HEK293 (cell line): ENCODE results near the gene WAC.

Source experiments
- AEBP2 ChIP-seq: fragments of 450-650 bp; formaldehyde crosslinking; IDR thresholded peaks from 2 replicates; pipeline ENCODE4 v1.5.1; 2016; ENCODE audit warnings: missing biosample characterization, missing genetic modification characterization, borderline replicate concordance
- GLI2 ChIP-seq: fragments of 450-650 bp; formaldehyde crosslinking; IDR thresholded peaks from 2 replicates; pipeline ENCODE4; 2017; ENCODE audit warnings: missing biosample characterization, missing genetic modification characterization, low read depth, borderline replicate concordance
- GLIS1 ChIP-seq: fragments of 450-650 bp; formaldehyde crosslinking; IDR thresholded peaks from 2 replicates; pipeline ENCODE4 v1.5.1; 2016; ENCODE audit warnings: missing biosample characterization, missing genetic modification characterization
- GLIS2 ChIP-seq: fragments of 450-650 bp; formaldehyde crosslinking; IDR thresholded peaks from 2 replicates; pipeline ENCODE4 v1.5.1; 2016; ENCODE audit warnings: missing biosample characterization, missing genetic modification characterization
- KLF7 ChIP-seq: fragments of 450-650 bp; formaldehyde crosslinking; IDR thresholded peaks from 2 replicates; pipeline ENCODE4 v1.5.1; 2016; ENCODE audit warnings: missing biosample characterization, missing genetic modification characterization, borderline replicate concordance
- PBX3 ChIP-seq: sonication (generic); formaldehyde crosslinking; IDR thresholded peaks from 2 replicates; pipeline ENCODE4 v1.8.1; 2022; ENCODE audit warnings: mild to moderate bottlenecking, moderate library complexity, missing genetic modification reagents
- SP2 ChIP-seq: fragments of 450-650 bp; formaldehyde crosslinking; IDR thresholded peaks from 2 replicates; pipeline ENCODE4 v1.5.1; 2016; ENCODE audit warnings: missing biosample characterization, missing genetic modification characterization
- SP7 ChIP-seq: fragments of 450-650 bp; formaldehyde crosslinking; IDR thresholded peaks from 2 replicates; pipeline ENCODE4 v1.5.1; 2016; ENCODE audit warnings: missing biosample characterization, missing genetic modification characterization
- ZFHX2 ChIP-seq: fragments of 450-650 bp; formaldehyde crosslinking; conservative IDR thresholded peaks from 2 replicates; pipeline ENCODE4 v1.5.1; 2016; ENCODE audit warnings: missing biosample characterization, missing genetic modification characterization
- ZFP37 ChIP-seq: fragments of 450-650 bp; formaldehyde crosslinking; IDR thresholded peaks from 2 replicates; pipeline ENCODE4 v1.5.1; 2016; ENCODE audit warnings: missing biosample characterization, missing genetic modification characterization
- ZNF112 ChIP-seq: fragments of 450-650 bp; formaldehyde crosslinking; IDR thresholded peaks from 2 replicates; pipeline ENCODE4 v1.5.0; 2017; ENCODE audit warnings: missing biosample characterization, missing genetic modification characterization
- ZNF133 ChIP-seq: fragments of 450-650 bp; formaldehyde crosslinking; IDR thresholded peaks from 2 replicates; pipeline ENCODE4 v1.5.1; 2016; ENCODE audit warnings: missing biosample characterization, missing genetic modification characterization
- ZNF157 ChIP-seq: fragments of 450-650 bp; formaldehyde crosslinking; IDR thresholded peaks from 2 replicates; pipeline ENCODE4 v1.5.1; 2016; ENCODE audit warnings: missing biosample characterization, missing genetic modification characterization
- ZNF16 ChIP-seq: fragments of 450-650 bp; formaldehyde crosslinking; IDR thresholded peaks from 2 replicates; pipeline ENCODE4 v1.5.1; 2016; ENCODE audit warnings: low read depth, missing biosample characterization, missing genetic modification characterization
- ZNF175 ChIP-seq: fragments of 450-650 bp; formaldehyde crosslinking; IDR thresholded peaks from 2 replicates; pipeline ENCODE4 v1.5.1; 2016; ENCODE audit warnings: missing biosample characterization, missing genetic modification characterization
- ZNF202 ChIP-seq: fragments of 450-650 bp; formaldehyde crosslinking; IDR thresholded peaks from 2 replicates; pipeline ENCODE4 v1.5.1; 2016; ENCODE audit warnings: missing biosample characterization, missing genetic modification characterization, borderline replicate concordance
- ZNF221 ChIP-seq: fragments of 450-650 bp; formaldehyde crosslinking; IDR thresholded peaks from 2 replicates; pipeline ENCODE4 v1.5.1; 2017; ENCODE audit warnings: missing biosample characterization, missing genetic modification characterization, borderline replicate concordance
- ZNF239 ChIP-seq: fragments of 450-650 bp; formaldehyde crosslinking; IDR thresholded peaks from 2 replicates; pipeline ENCODE4 v1.5.1; 2016; ENCODE audit warnings: missing biosample characterization, missing genetic modification characterization
- ZNF280D ChIP-seq: fragments of 450-650 bp; formaldehyde crosslinking; IDR thresholded peaks from 2 replicates; pipeline ENCODE4 v1.5.1; 2016; ENCODE audit warnings: missing biosample characterization, missing genetic modification characterization
- ZNF362 ChIP-seq: fragments of 450-650 bp; formaldehyde crosslinking; IDR thresholded peaks from 2 replicates; pipeline ENCODE4 v1.5.1; 2016; ENCODE audit warnings: missing biosample characterization, missing genetic modification characterization
- ZNF423 ChIP-seq: fragments of 450-650 bp; formaldehyde crosslinking; IDR thresholded peaks from 2 replicates; pipeline ENCODE4 v1.5.1; 2016; ENCODE audit warnings: missing biosample characterization, missing genetic modification characterization
- ZNF530 ChIP-seq: fragments of 450-650 bp; formaldehyde crosslinking; IDR thresholded peaks from 2 replicates; pipeline ENCODE4 v1.5.1; 2016; ENCODE audit warnings: low read depth, missing biosample characterization, missing genetic modification characterization
- ZNF544 ChIP-seq: fragments of 450-650 bp; formaldehyde crosslinking; IDR thresholded peaks from 2 replicates; pipeline ENCODE4 v1.5.0; 2017; ENCODE audit warnings: missing biosample characterization, missing genetic modification characterization
- ZNF596 ChIP-seq: fragments of 450-650 bp; IDR thresholded peaks from 2 replicates; pipeline ENCODE4 v1.5.0; 2018; ENCODE audit warnings: missing biosample characterization, mild to moderate bottlenecking, missing genetic modification characterization, moderate library complexity
- ZNF623 ChIP-seq: fragments of 450-650 bp; formaldehyde crosslinking; IDR thresholded peaks from 2 replicates; pipeline ENCODE4 v1.5.1; 2016; ENCODE audit warnings: missing biosample characterization, missing genetic modification characterization
- ZNF704 ChIP-seq: fragments of 450-650 bp; formaldehyde crosslinking; IDR thresholded peaks from 2 replicates; pipeline ENCODE4 v1.5.1; 2016; ENCODE audit warnings: missing biosample characterization, missing genetic modification characterization
- ZNF768 ChIP-seq: fragments of 450-650 bp; formaldehyde crosslinking; IDR thresholded peaks from 2 replicates; pipeline ENCODE4 v1.5.1; 2018; ENCODE audit warnings: missing biosample characterization, mild to moderate bottlenecking, missing genetic modification characterization
- ZNF777 ChIP-seq: fragments of 450-650 bp; formaldehyde crosslinking; IDR thresholded peaks from 2 replicates; pipeline ENCODE4 v1.5.1; 2017; ENCODE audit warnings: missing biosample characterization, missing genetic modification characterization, borderline replicate concordance
- ZNF785 ChIP-seq: fragments of 450-650 bp; formaldehyde crosslinking; IDR thresholded peaks from 2 replicates; pipeline ENCODE4 v1.5.1; 2016; ENCODE audit warnings: missing biosample characterization, missing genetic modification characterization
- ZSCAN23 ChIP-seq: fragments of 450-650 bp; formaldehyde crosslinking; IDR thresholded peaks from 2 replicates; pipeline ENCODE4 v1.5.1; 2016; ENCODE audit warnings: missing biosample characterization, missing genetic modification characterization
- ZSCAN5A ChIP-seq: fragments of 450-650 bp; formaldehyde crosslinking; IDR thresholded peaks from 2 replicates; pipeline ENCODE4 v1.5.1; 2016; ENCODE audit warnings: missing biosample characterization, missing genetic modification characterization

WAC gene

GRCh38 chr10:28532337-28533185 lies at the start of gene WAC (continued):
- TF ChIP-seq ZNF280D (tag by site-specific recombination) = no peak
- no peak for TF ChIP-seq ZSCAN5A (tag by site-specific recombination)
- TF ChIP-seq ZNF544 (tag by site-specific recombination) = no peak
- no peak for TF ChIP-seq ZNF175 (tag by site-specific recombination)
- peak; percentile 63 for TF ChIP-seq SP2 (tag by site-specific recombination)
- peak; percentile 80 for TF ChIP-seq SP7 (tag by site-specific recombination)
- TF ChIP-seq ZNF112 (tag by site-specific recombination) = no peak
- TF ChIP-seq GLIS2 (tag by site-specific recombination) = peak; percentile 98
- TF ChIP-seq ZNF157 = no peak
- TF ChIP-seq ZNF202 (tag by site-specific recombination) = no peak
- 0 out of 2 replicates have a peak, but pooled peaks have one; percentile 32 for TF ChIP-seq ZSCAN23
- TF ChIP-seq ZNF785 (tag by site-specific recombination) = no peak
- TF ChIP-seq KLF7 (tag by site-specific recombination) = peak; percentile 93
- no peak for TF ChIP-seq GLI2
- no peak for TF ChIP-seq AEBP2
- TF ChIP-seq ZNF239 = no peak
- TF ChIP-seq ZNF133 (tag by site-specific recombination) = no peak
- no peak for TF ChIP-seq ZNF530 (tag by site-specific recombination)
- peak; percentile 51; the same call in 1 of the 2 replicates for TF ChIP-seq ZNF596 (tag by site-specific recombination)
- TF ChIP-seq ZNF221 (tag by site-specific recombination) = no peak
- no peak for TF ChIP-seq ZNF16
- TF ChIP-seq ZNF777 (tag by site-specific recombination) = no peak
- peak; percentile 87 for TF ChIP-seq GLIS1 (tag by site-specific recombination)
- TF ChIP-seq ZNF623 (tag by site-specific recombination) = no peak
- TF ChIP-seq ZFP37 (tag by site-specific recombination) = no peak
- TF ChIP-seq PBX3 (CRISPR knock-in tag) = peak; percentile 63; the same call in 1 of the 2 replicates
- TF ChIP-seq ZNF423 = no peak
- TF ChIP-seq ZFHX2 = 0 out of 2 replicates have a peak, but pooled peaks have one; percentile 70
- TF ChIP-seq ZNF768 (tag by site-specific recombination) = no peak
- TF ChIP-seq ZNF704 (tag by site-specific recombination) = no peak
- TF ChIP-seq ZNF362 = no peak
